Endothelial cell of umbilical vein (primary cell): Measurements from ENCODE around the gene STPG3. TPM values are rescaled to one million over a fixed set of nuclear protein-coding genes. Genes with fewer than 3 reads are reported as not detected.

Experiments used
- BruUV-seq: library from RNA; stranded (reverse); fragments of 400-500 nt; replicated peaks from 2 replicates; lab custom pipeline; 2021; lab: Mats Ljungman, UMichigan
- CTCF ChIA-PET: fragments of 300-600, 350-600 bp; sonication (Branson Sonifier 250); formaldehyde crosslinking; loops from one replicate; lab custom pipeline; 2021; ENCODE audit warnings: antibody characterized with exemption, inconsistent platforms; lab: Charles Lee
- POLR2A ChIA-PET: fragments of 300-600, 350-600 bp; sonication (Branson Sonifier 250); formaldehyde crosslinking; loops from one replicate; lab custom pipeline; 2021; ENCODE audit warnings: antibody characterized with exemption, inconsistent platforms; lab: Charles Lee
- DNase-seq: peaks from one replicate; pipeline ENCODE4 v3.0.0-alpha.2; 2011; ENCODE audit warnings: low read depth, low spot score
- FAIRE-seq: peaks from 2 replicates; lab custom pipeline; 2011; peaks lifted over from hg19 to GRCh38; lab: Jason Lieb, UNC
- H2AFZ ChIP-seq: 2 replicates; pipeline ENCODE4 v1.6.0; 2012; ENCODE audit warnings: low read depth, low read length, control low read depth, inconsistent platforms
- H3K27ac ChIP-seq: 2 replicates; pipeline ENCODE4 v1.5.1; 2011; ENCODE audit warnings: low read depth, mild to moderate bottlenecking, control low read depth, low read length, moderate library complexity; ENCODE audit not compliant: insufficient read depth
- H3K27me3 ChIP-seq, 2 experiments: 2 replicates each; pipeline versions ENCODE4 v1.6.0 to v1.6.1; 2011; ENCODE audit warnings: low read length in 2 of 2, mixed read lengths in 1 of 2; ENCODE audit not compliant: control insufficient read depth in 2 of 2, insufficient read depth in 2 of 2
- H3K36me3 ChIP-seq, 2 experiments: 2 replicates in 1 of 2; 3 replicates in 1 of 2; pipeline ENCODE4 v1.5.1; 2011; ENCODE audit warnings: low read length in 2 of 2, mild to moderate bottlenecking in 1 of 2, moderate library complexity in 1 of 2; ENCODE audit not compliant: control insufficient read depth in 2 of 2, insufficient read depth in 2 of 2; ENCODE audit errors: extremely low read depth in 1 of 2
- H3K4me1 ChIP-seq: 3 replicates; pipeline ENCODE4 v1.5.1; 2011; ENCODE audit warnings: mild to moderate bottlenecking, low read length; ENCODE audit not compliant: control insufficient read depth, insufficient read depth; ENCODE audit errors: extremely low read depth
- H3K4me2 ChIP-seq: 2 replicates; pipeline ENCODE4 v1.6.1; 2011; ENCODE audit warnings: low read length, control low read depth, mixed read lengths; ENCODE audit not compliant: insufficient read depth
- H3K4me3 ChIP-seq, 3 experiments: fragments of 200-600 bp in 1 of 3; sonication (generic), shearing (Covaris generic) in 1 of 3; replicated peaks in 1 of 3; 2 replicates each; pipeline ENCODE4 v1.5.1; 2011 to 2016; ENCODE audit warnings: control low read depth in 3 of 3, low read length in 3 of 3, mild to moderate bottlenecking in 2 of 3, inconsistent platforms in 1 of 3, low read depth in 1 of 3, moderate library complexity in 1 of 3; ENCODE audit not compliant: insufficient read depth in 1 of 3
- H3K79me2 ChIP-seq: 2 replicates; pipeline ENCODE4 v1.6.0; 2012; ENCODE audit warnings: low read length, inconsistent platforms; ENCODE audit not compliant: control insufficient read depth, insufficient read depth
- H3K9ac ChIP-seq: replicated peaks from 2 replicates; pipeline ENCODE3; 2011; ENCODE audit warnings: low read length, control low read depth; ENCODE audit not compliant: insufficient read depth; ENCODE audit errors: extremely low read depth
- H3K9me1 ChIP-seq: replicated peaks from 3 replicates; pipeline ENCODE4 v1.6.0; 2011; ENCODE audit warnings: mild to moderate bottlenecking, low read length; ENCODE audit not compliant: control insufficient read depth, insufficient read depth; ENCODE audit errors: extremely low read depth
- H3K9me3 ChIP-seq: replicated peaks from 2 replicates; pipeline ENCODE4 v1.5.1; 2012; ENCODE audit warnings: low read length, inconsistent platforms; ENCODE audit not compliant: control insufficient read depth, insufficient read depth
- H4K20me1 ChIP-seq: replicated peaks from 2 replicates; pipeline ENCODE3; 2011; ENCODE audit warnings: mild to moderate bottlenecking, low read length; ENCODE audit not compliant: control insufficient read depth, insufficient read depth; ENCODE audit errors: extremely low read depth
- EZH2 ChIP-seq: IDR thresholded peaks from 2 replicates; pipeline ENCODE4 v1.6.1; 2012; ENCODE audit warnings: borderline replicate concordance, low read depth, mild to moderate bottlenecking, moderate library complexity, low read length, inconsistent platforms; ENCODE audit not compliant: severe bottlenecking
- FOS ChIP-seq: IDR thresholded peaks from 2 replicates; pipeline ENCODE4 v1.6.1; 2011; ENCODE audit warnings: mild to moderate bottlenecking, low read length, moderate library complexity, borderline replicate concordance; ENCODE audit not compliant: insufficient read depth
- GATA2 ChIP-seq: IDR thresholded peaks from 2 replicates; pipeline ENCODE4 v1.7.0; 2011; ENCODE audit warnings: low read depth, mild to moderate bottlenecking, moderate library complexity, mixed read lengths, low read length; ENCODE audit not compliant: insufficient read length, insufficient read depth
- JUN ChIP-seq: IDR thresholded peaks from 2 replicates; pipeline ENCODE4 v1.6.1; 2011; ENCODE audit warnings: borderline replicate concordance, low read depth; ENCODE audit not compliant: insufficient read length, insufficient read depth
- MYC ChIP-seq: IDR thresholded peaks from one replicate; pipeline ENCODE4 v1.6.1; 2011; ENCODE audit warnings: mild to moderate bottlenecking, low read depth, low read length
- POLR2A ChIP-seq: IDR thresholded peaks from 2 replicates; pipeline ENCODE4 v1.6.1; 2012; ENCODE audit warnings: low read depth, mild to moderate bottlenecking, control low read depth, low read length
- POLR2AphosphoS5 ChIP-seq: IDR thresholded peaks from 2 replicates; pipeline ENCODE4 v1.6.1; 2012; ENCODE audit warnings: low read depth, mild to moderate bottlenecking, control low read depth, low read length, moderate library complexity; ENCODE audit not compliant: insufficient read depth
- dilution Hi-C: fragments of 300-500 bp; cut with MboI; formaldehyde crosslinking; loops from one replicate; pipeline ENCODE4 v1.15.0; 2019; ENCODE audit warnings: low sequenced_read_pairs; ENCODE audit not compliant: extremely low pct_ligation_motif_present
- intact Hi-C: fragments of 100-400 bp; cut with micrococcal nuclease; formaldehyde crosslinking; loops from one replicate; pipeline ENCODE4 v1.10.0; 2022
- polyA plus RNA-seq, 4 experiments: library from polyadenylated mRNA; depleted of rRNA in 3 of 4; stranded (reverse) in 3 of 4; unstranded in 1 of 4; fragments of >200 nt; gene quantifications; 2 replicates each; pipeline versions ENCODE4 v1.2.1 to v1.2.3, GENCODE V29; 2011 to 2012; ENCODE audit warnings: missing spikeins in 1 of 4
- total RNA-seq: library from RNA; stranded (reverse); gene quantifications from 2 replicates; pipeline ENCODE4 v1.2.3, GENCODE V29; 2021
- TF ChIP-seq, protein P1 (sequence below), 2 donors: IDR thresholded peaks; 1 replicate in 1 of 2; 2 replicates in 1 of 2; pipeline ENCODE4 v1.5.1; 2011; ENCODE audit warnings: low read length in 2 of 2, mild to moderate bottlenecking in 2 of 2, moderate library complexity in 2 of 2, control low read depth in 1 of 2, inconsistent platforms in 1 of 2, low read depth in 1 of 2; ENCODE audit not compliant: insufficient read depth in 1 of 2; ENCODE audit errors: extremely low read depth in 1 of 2
- TF ChIP-seq, protein P2 (sequence below): IDR thresholded peaks from 2 replicates; pipeline ENCODE4 v1.6.1; 2011; ENCODE audit not compliant: insufficient read depth, insufficient read length

The STPG3 gene
- total and polyA plus RNA-seq, 2 donors (not counting 3 experiments of a cell fraction or from before 2014, with no cell fraction given): not detected

DNA sequence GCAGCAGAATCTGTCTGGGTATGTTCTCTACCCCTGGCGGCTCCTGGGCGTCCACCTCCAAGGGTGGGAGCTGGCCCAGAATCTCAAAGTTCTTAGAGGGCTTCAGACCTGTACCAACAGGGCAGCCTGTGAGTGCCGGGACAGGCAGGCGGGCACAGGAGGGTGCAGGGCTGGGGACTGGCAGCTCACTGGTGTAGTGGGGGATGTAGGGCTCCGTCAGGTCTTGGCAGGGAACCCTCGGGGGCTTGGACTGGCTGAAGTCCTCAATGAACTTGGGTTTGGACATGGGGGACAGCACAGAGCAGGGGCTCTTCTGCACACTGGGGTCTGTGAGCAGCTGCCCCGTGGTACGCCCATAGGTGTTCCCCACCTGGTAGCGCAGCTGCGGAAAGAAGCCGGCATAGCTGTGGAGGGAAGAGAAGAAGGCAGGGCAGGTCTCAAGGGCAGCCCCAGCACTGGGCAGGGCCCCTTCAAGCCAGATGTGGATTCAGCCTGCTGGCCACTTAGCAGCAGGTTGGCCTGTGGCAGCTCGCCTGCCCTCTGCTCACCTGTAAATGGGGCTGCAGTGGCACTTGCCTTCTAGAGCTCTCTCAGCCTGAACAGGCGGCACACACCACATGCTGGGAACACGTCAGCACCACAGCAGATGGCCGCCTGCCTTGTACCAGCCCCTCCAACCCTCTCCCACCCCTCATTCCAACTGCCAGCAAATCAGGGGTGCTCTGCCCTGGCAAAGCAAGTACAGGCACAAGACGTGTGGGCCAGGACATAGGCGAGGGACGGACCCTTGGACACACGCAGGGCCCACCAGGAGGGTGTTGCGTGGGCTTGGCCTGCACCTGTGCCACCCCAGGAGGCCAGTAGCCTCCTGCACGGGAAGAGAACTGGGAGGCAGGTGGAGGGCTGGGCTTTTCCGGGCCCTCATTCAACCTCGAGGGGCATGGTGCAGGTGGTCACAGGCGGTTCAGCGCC, 5.3 kb upstream of the STPG3 start:
- no peak for DNase-seq
- Histone ChIP-seq H3K27ac (no peak overlapping the region), H2AFZ (no peak overlapping the region), H3K4me1 (peaks cover 13% of the 10 kb centered on the region), H3K4me2 (no peak overlapping the region), H4K20me1 (no peaks in the 10 kb centered on the region), H3K27me3 (no peaks in the 10 kb centered on the region), H3K4me3 (no peak overlapping the region), H3K36me3 (peaks cover 6 to 16% of the 10 kb centered on the region in 2 experiments), H3K9me1 (no peaks in the 10 kb centered on the region), H3K9ac (no peak overlapping the region), H3K9me3 (no peaks in the 10 kb centered on the region), H3K79me2 (peaks cover 21% of the 10 kb centered on the region)
- intact Hi-C loops: no loop called here
- dilution Hi-C loops: no loop called here
- POLR2A ChIA-PET: interaction anchor here (0.9 to 1.0 kb wide), 2 partner anchors 19 to 31 kb away, joined by 3 to 4 read pairs; no protein-coding TSS in a partner anchor
- TF ChIP-seq FOS (no peak), POLR2AphosphoS5 (no peak), MYC (no peak), JUN (no peak), EZH2 (no peak), POLR2A (no peak), GATA2 (no peak)
- TF ChIP-seq, protein P1, sequence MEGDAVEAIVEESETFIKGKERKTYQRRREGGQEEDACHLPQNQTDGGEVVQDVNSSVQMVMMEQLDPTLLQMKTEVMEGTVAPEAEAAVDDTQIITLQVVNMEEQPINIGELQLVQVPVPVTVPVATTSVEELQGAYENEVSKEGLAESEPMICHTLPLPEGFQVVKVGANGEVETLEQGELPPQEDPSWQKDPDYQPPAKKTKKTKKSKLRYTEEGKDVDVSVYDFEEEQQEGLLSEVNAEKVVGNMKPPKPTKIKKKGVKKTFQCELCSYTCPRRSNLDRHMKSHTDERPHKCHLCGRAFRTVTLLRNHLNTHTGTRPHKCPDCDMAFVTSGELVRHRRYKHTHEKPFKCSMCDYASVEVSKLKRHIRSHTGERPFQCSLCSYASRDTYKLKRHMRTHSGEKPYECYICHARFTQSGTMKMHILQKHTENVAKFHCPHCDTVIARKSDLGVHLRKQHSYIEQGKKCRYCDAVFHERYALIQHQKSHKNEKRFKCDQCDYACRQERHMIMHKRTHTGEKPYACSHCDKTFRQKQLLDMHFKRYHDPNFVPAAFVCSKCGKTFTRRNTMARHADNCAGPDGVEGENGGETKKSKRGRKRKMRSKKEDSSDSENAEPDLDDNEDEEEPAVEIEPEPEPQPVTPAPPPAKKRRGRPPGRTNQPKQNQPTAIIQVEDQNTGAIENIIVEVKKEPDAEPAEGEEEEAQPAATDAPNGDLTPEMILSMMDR (IDR thresholded peaks at IDR 0.05; ENCODE audit: extremely low read depth in 1 of 2, insufficient read depth in 1 of 2, low read depth in 1 of 2, low read length in 2 of 2): no peak
- TF ChIP-seq, protein P2, sequence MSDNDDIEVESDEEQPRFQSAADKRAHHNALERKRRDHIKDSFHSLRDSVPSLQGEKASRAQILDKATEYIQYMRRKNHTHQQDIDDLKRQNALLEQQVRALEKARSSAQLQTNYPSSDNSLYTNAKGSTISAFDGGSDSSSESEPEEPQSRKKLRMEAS: no peak
- CTCF ChIA-PET: interaction anchor here (1.3 to 2.7 kb wide), 3 partner anchors 8 to 13 kb away, joined by 3 to 15 read pairs (median 13); partner anchors contain the start of gene NELFB
- FAIRE-seq: no peak
- BruUV-seq: no TSS peak
